GM21825 (cell line): Measurements from ENCODE around the gene RGS2.

Experiments
- ATAC-seq: cut with Tn5 transposase; IDR thresholded peaks from one replicate; pipeline ENCODE4 v1.9.1; 2021; ENCODE audit warnings: mild to moderate bottlenecking, moderate library complexity; ENCODE audit not compliant: unreplicated experiment

RGS2 gene

GRCh38 chr1:192808518-192809306 lies at the start of gene RGS2:
Gene RGS2, plus strand, starts transcription at chr1:192809039. Its CDS starts 33 bp downstream, at chr1:192809072.
- ATAC-seq = peak; percentile 94

GRCh38 chr1:192759104-192759503 lies 49.7 kb upstream of the RGS2 start:
- no peak for ATAC-seq

GRCh38 chr1:192762265-192762664 lies 46.6 kb upstream of the RGS2 start:
- ATAC-seq = no peak

GRCh38 chr1:192763243-192763642 lies 45.6 kb upstream of the RGS2 start:
- ATAC-seq = no peak

GRCh38 chr1:192763756-192764155 lies 45.1 kb upstream of the RGS2 start:
- no peak for ATAC-seq

- ATAC-seq = no peak
These were observed 44.2 kb upstream of the RGS2 start for GRCh38 chr1:192764675-192765074.

GRCh38 chr1:192766009-192766625 lies 42.7 kb upstream of the RGS2 start:
- ATAC-seq = no peak

GRCh38 chr1:192766876-192767275 lies 42.0 kb upstream of the RGS2 start:
- ATAC-seq = no peak

GRCh38 chr1:192767798-192768197 lies 41.0 kb upstream of the RGS2 start:
- no peak for ATAC-seq

- ATAC-seq = no peak
These were observed 40.4 kb upstream of the RGS2 start for GRCh38 chr1:192768463-192768862.

- ATAC-seq = no peak
These were observed 37.5 kb upstream of the RGS2 start for GRCh38 chr1:192771341-192771740.

- ATAC-seq = no peak
These were observed 33.2 kb upstream of the RGS2 start for GRCh38 chr1:192775631-192776030.

- no peak for ATAC-seq
These were observed 32.6 kb upstream of the RGS2 start for GRCh38 chr1:192776206-192776605.

GRCh38 chr1:192776998-192777397 lies 31.8 kb upstream of the RGS2 start:
- no peak for ATAC-seq

GRCh38 chr1:192783791-192784190 lies 25.0 kb upstream of the RGS2 start:
- ATAC-seq = no peak

GRCh38 chr1:192784397-192784796 lies 24.4 kb upstream of the RGS2 start:
- ATAC-seq = no peak

- ATAC-seq = no peak
These were observed 22.3 kb upstream of the RGS2 start for GRCh38 chr1:192786576-192786975.

- ATAC-seq = no peak
These were observed 20.8 kb upstream of the RGS2 start for GRCh38 chr1:192787914-192788585.

- ATAC-seq = no peak
These were observed 19.0 kb upstream of the RGS2 start for GRCh38 chr1:192789871-192790270.

GRCh38 chr1:192792628-192793027 lies 16.2 kb upstream of the RGS2 start:
- no peak for ATAC-seq

- no peak for ATAC-seq
These were observed 14.7 kb upstream of the RGS2 start for GRCh38 chr1:192793983-192794767.
